OCI-LY7 (cell line): Measurements from ENCODE around the gene KMT5B.

Experiments
- CTCF ChIP-seq: fragments of 200-600 bp; sonication (generic); conservative IDR thresholded peaks from 2 replicates; pipeline ENCODE4 v1.5.1; 2014; ENCODE audit warnings: mild to moderate bottlenecking, antibody characterized with exemption, low read length, moderate library complexity, mixed read lengths
- EZH2phosphoT487 ChIP-seq: fragments of 200-600 bp; sonication (generic); IDR thresholded peaks from 2 replicates; pipeline ENCODE4 v1.6.1; 2018; ENCODE audit warnings: low read depth, borderline replicate concordance, mild to moderate bottlenecking, mixed run types, antibody characterized with exemption, low read length, moderate library complexity, mixed read lengths

- TF ChIP-seq CTCF, result no peak
- no peak for TF ChIP-seq EZH2phosphoT487
These were observed 97.0 kb downstream of the KMT5B start for GRCh38 chr11:68116126-68116525.
